Measurements from ENCODE around the gene OR5A2. TPM values are rescaled to one million over a fixed set of nuclear protein-coding genes. Genes with fewer than 3 reads are reported as not detected.

The OR5A2 gene
- total and polyA plus RNA-seq, 2 experiments from 2014 or later, result not detected

- Histone ChIP-seq H3K79me2 (replicated peaks; ENCODE audit: insufficient read depth) (no peaks in the 10 kb centered on the region), H3F3A (replicated peaks; ENCODE audit: low read depth) (no peaks in the 10 kb centered on the region), H3K36me3 (ENCODE audit: insufficient read depth) (no peaks in the 10 kb centered on the region), H3K4me2 (no peak overlapping the region), H3K4me1 (ENCODE audit: insufficient read depth) (no peaks in the 10 kb centered on the region), H3K9me2 (ENCODE audit: insufficient read depth) (peaks cover 25% of the 10 kb centered on the region), H3K27me3 (ENCODE audit: insufficient read depth) (no peaks in the 10 kb centered on the region), H4K20me1 (replicated peaks; ENCODE audit: insufficient read depth) (no peaks in the 10 kb centered on the region), H3K4me3 (no peak overlapping the region), H3K27ac (ENCODE audit: low read depth) (no peak overlapping the region), H2AFZ (no peak overlapping the region)
- Mint-ChIP-seq H3K27me3 (ENCODE audit: insufficient read depth, low read depth, poor library complexity) (no peaks in the 10 kb centered on the region), H3K4me3 (no peak overlapping the region), H3K9me3 (peaks cover 2% of the 10 kb centered on the region; the same call in 2 of the 3 replicates), H3K27ac (no peak overlapping the region), H3K4me1 (no peaks in the 10 kb centered on the region), H3K36me3 (ENCODE audit: low read depth) (no peaks in the 10 kb centered on the region)
- no peak for TF ChIP-seq JUNB (IDR thresholded peaks at IDR 0.05; ENCODE audit: unreplicated experiment)
- TF ChIP-seq POLR2AphosphoS5 (IDR thresholded peaks at IDR 0.05; ENCODE audit: low read depth), result no peak
- no peak for TF ChIP-seq ETS1 (IDR thresholded peaks at IDR 0.05)
- no peak for TF ChIP-seq NANOG (IDR thresholded peaks at IDR 0.05; ENCODE audit: borderline replicate concordance)
- no peak for TF ChIP-seq EZH2 (IDR thresholded peaks at IDR 0.05; ENCODE audit: low read depth, unreplicated experiment)
- DNase-seq (ENCODE audit: low spot score) (no peak), ATAC-seq (no peak)
Measured at GRCh38 chr11:59418156-59418555, 8.1 kb downstream of the OR5A2 start.

- Mint-ChIP-seq H3K36me3 (ENCODE audit: low read depth) (no peaks in the 10 kb centered on the region; the same call in 2 of the 3 replicates), H3K27me3 (ENCODE audit: insufficient read depth, low read depth, poor library complexity) (no peaks in the 10 kb centered on the region), H3K4me3 (no peak overlapping the region), H3K9me3 (peaks cover 9% of the 10 kb centered on the region), H3K27ac (no peak overlapping the region), H3K4me1 (no peaks in the 10 kb centered on the region)
- DNase-seq (ENCODE audit: low spot score) (no peak), ATAC-seq (no peak)
- H3K9me2 ChIP-seq (ENCODE audit: insufficient read depth), result peaks cover 16% of the 10 kb centered on the region
- H3K79me2 ChIP-seq (replicated peaks; ENCODE audit: insufficient read depth), result no peaks in the 10 kb centered on the region
- no peaks in the 10 kb centered on the region for H3K36me3 ChIP-seq (ENCODE audit: insufficient read depth)
- no peaks in the 10 kb centered on the region for H3F3A ChIP-seq (replicated peaks; ENCODE audit: low read depth)
- no peaks in the 10 kb centered on the region for H4K20me1 ChIP-seq (replicated peaks; ENCODE audit: insufficient read depth)
- no peak overlapping the region for H3K27ac ChIP-seq (ENCODE audit: low read depth)
- no peak overlapping the region for H3K4me2 ChIP-seq
- H3K4me3 ChIP-seq, result no peak overlapping the region
- H3K4me1 ChIP-seq (ENCODE audit: insufficient read depth), result no peaks in the 10 kb centered on the region
- no peak for TF ChIP-seq EZH2phosphoT487 (IDR thresholded peaks at IDR 0.05; ENCODE audit: unreplicated experiment)
- no peak for TF ChIP-seq CREB1 (CRISPR knock-in tag; IDR thresholded peaks at IDR 0.05; ENCODE audit: low read depth)
- no peak for TF ChIP-seq REST (IDR thresholded peaks at IDR 0.05; ENCODE audit: unreplicated experiment)
- no peak for TF ChIP-seq ZNF114 (CRISPR knock-in tag; IDR thresholded peaks at IDR 0.05)
- TF ChIP-seq STAT1 (IDR thresholded peaks at IDR 0.05; ENCODE audit: unreplicated experiment), result no peak
- H3K27me3 ChIP-seq (ENCODE audit: insufficient read depth), result no peaks in the 10 kb centered on the region
- no peak overlapping the region for H2AFZ ChIP-seq
Measured at GRCh38 chr11:59417023-59417422, 9.2 kb downstream of the OR5A2 start.

All from GM23338 (cell line).